K562 (cell line): ENCODE data around the gene DNER. TPM values are rescaled to one million over a fixed set of nuclear protein-coding genes. Genes with fewer than 3 reads are reported as not detected.

Source experiments
- ATAC-seq: fragments of 200-7000 bp; cut with Tn5 transposase; 3 replicates; pipeline ENCODE4 v1.9.1; 2020; ENCODE audit warnings: moderate library complexity
- BruUV-seq: library from RNA; stranded (reverse); fragments of 400-500 nt; replicated peaks from 2 replicates; lab custom pipeline; 2021; lab: Mats Ljungman, UMichigan
- CTCF ChIA-PET: fragments of 300-600 bp; formaldehyde crosslinking; extraction: SDS; loops from one replicate; lab custom pipeline; 2021; ENCODE audit warnings: low intra/inter-chr PET ratio; lab: Yijun Ruan, JAX
- POLR2A ChIA-PET: fragments of 300-600, 350-650 bp; sonication (Branson Sonifier 250); formaldehyde crosslinking; extraction: SDS; loops from one replicate; lab custom pipeline; 2021; ENCODE audit warnings: antibody characterized with exemption, inconsistent platforms; lab: Yijun Ruan, JAX
- DNase-seq, 4 experiments: peaks; one replicate each; pipeline versions ENCODE4 v3.0.0 to v3.0.0-alpha.2; 2011 to 2018; ENCODE audit warnings: low spot score in 3 of 4, mixed read lengths in 3 of 4; ENCODE audit errors: extremely low read depth in 1 of 4
- FAIRE-seq: peaks from 2 replicates; lab custom pipeline; 2011; peaks lifted over from hg19 to GRCh38; lab: Jason Lieb, UNC
- H2AFZ ChIP-seq: 2 replicates; pipeline ENCODE4 v1.6.0; 2011; ENCODE audit warnings: low read depth, low read length, control low read depth, inconsistent platforms
- H3K27ac ChIP-seq: fragments of 200-600 bp; 3 replicates; pipeline ENCODE4 v1.8.0; 2011; ENCODE audit warnings: low read depth, mild to moderate bottlenecking, control low read depth, inconsistent platforms, low read length, moderate library complexity, mixed read lengths; ENCODE audit errors: extremely low read depth
- H3K27me3 ChIP-seq, 2 experiments: fragments of 300-600 bp in 1 of 2; 2 replicates in 1 of 2; 3 replicates in 1 of 2; pipeline versions ENCODE4 v1.6.0 to v1.8.0; 2011; ENCODE audit warnings: inconsistent platforms in 2 of 2, low read length in 2 of 2, mild to moderate bottlenecking in 1 of 2, mixed read lengths in 1 of 2, moderate library complexity in 1 of 2; ENCODE audit not compliant: control insufficient read depth in 2 of 2, insufficient read depth in 2 of 2
- H3K36me3 ChIP-seq: fragments of 300-600 bp; 3 replicates; pipeline ENCODE4 v1.8.0; 2011; ENCODE audit warnings: mild to moderate bottlenecking, low read length, inconsistent platforms; ENCODE audit not compliant: control insufficient read depth, insufficient read depth
- H3K4me1 ChIP-seq, 2 experiments: fragments of 200-600 bp in 1 of 2; replicated peaks in 1 of 2; 2 replicates in 1 of 2; 3 replicates in 1 of 2; pipeline versions ENCODE4 v1.5.1 to v1.8.0; 2011; ENCODE audit warnings: inconsistent platforms in 2 of 2, low read length in 2 of 2, mild to moderate bottlenecking in 1 of 2, mixed read lengths in 1 of 2, moderate library complexity in 1 of 2; ENCODE audit not compliant: control insufficient read depth in 2 of 2, insufficient read depth in 2 of 2
- H3K4me2 ChIP-seq: 2 replicates; pipeline ENCODE4 v1.6.1; 2011; ENCODE audit warnings: low read length, control low read depth, inconsistent platforms, mixed read lengths; ENCODE audit not compliant: insufficient read depth
- H3K4me3 ChIP-seq: fragments of 200-600 bp; sonication (generic), shearing (Covaris generic); 2 replicates; pipeline ENCODE4 v1.5.1; 2016; ENCODE audit warnings: control low read depth, inconsistent platforms
- H3K79me2 ChIP-seq: fragments of 200-600 bp; 3 replicates; pipeline ENCODE4 v1.8.0; 2011; ENCODE audit warnings: low read length, inconsistent platforms; ENCODE audit not compliant: control insufficient read depth, insufficient read depth
- H3K9ac ChIP-seq, 2 experiments: 2 replicates each; pipeline versions ENCODE4 v1.6.0 to v1.6.1; 2011; ENCODE audit warnings: low read depth in 2 of 2, low read length in 2 of 2, control low read depth in 1 of 2, inconsistent platforms in 1 of 2, mild to moderate bottlenecking in 1 of 2, mixed read lengths in 1 of 2; ENCODE audit not compliant: insufficient read depth in 1 of 2
- H3K9me1 ChIP-seq: one replicate; pipeline ENCODE4 v1.6.0; 2011; ENCODE audit warnings: inconsistent platforms, mild to moderate bottlenecking, low read length, moderate library complexity; ENCODE audit not compliant: control insufficient read depth, insufficient read depth
- H3K9me3 ChIP-seq: replicated peaks from 2 replicates; pipeline ENCODE4 v1.5.1; 2011; ENCODE audit warnings: low read depth, low read length, inconsistent platforms; ENCODE audit not compliant: control insufficient read depth, insufficient read depth
- H4K20me1 ChIP-seq: replicated peaks from 2 replicates; pipeline ENCODE4 v1.6.1; 2011; ENCODE audit warnings: low read length, inconsistent platforms, mixed read lengths; ENCODE audit not compliant: control insufficient read depth, insufficient read depth
- FOXA1 ChIP-seq: fragments of 450-650 bp; IDR thresholded peaks from 2 replicates; pipeline ENCODE4 v1.6.1; 2016; ENCODE audit warnings: mild to moderate bottlenecking, borderline replicate concordance
- HLTF ChIP-seq: fragments of 450-650 bp; IDR thresholded peaks from 2 replicates; pipeline ENCODE4 v1.6.1; 2016
- KLF13 ChIP-seq: fragments of 450-650 bp; IDR thresholded peaks from 2 replicates; pipeline ENCODE4 v1.6.1; 2016; ENCODE audit warnings: missing genetic modification characterization, low read depth, mild to moderate bottlenecking, missing compliant biosample characterization, moderate library complexity, borderline replicate concordance
- NR4A1 ChIP-seq, 2 experiments: fragments of 250-450 bp in 1 of 2; fragments of 450-650 bp in 1 of 2; sonication (Bioruptor Pico) in 1 of 2; IDR thresholded peaks; 2 replicates each; pipeline versions ENCODE4 v1.4.0 to v1.6.1; 2016 to 2020; ENCODE audit warnings: mild to moderate bottlenecking in 2 of 2, missing compliant biosample characterization in 1 of 2, missing genetic modification characterization in 1 of 2, moderate library complexity in 1 of 2
- POLR2B ChIP-seq: fragments of 450-650 bp; IDR thresholded peaks from 2 replicates; pipeline ENCODE4 v1.6.1; 2018; ENCODE audit warnings: low read depth; ENCODE audit not compliant: partially characterized antibody
- RNF2 ChIP-seq: sonication (generic); IDR thresholded peaks from 2 replicates; pipeline ENCODE4 v1.6.1; 2016
- ZNF212 ChIP-seq: fragments of 450-650 bp; formaldehyde crosslinking; IDR thresholded peaks from 2 replicates; pipeline ENCODE4 v1.4.0; 2020; ENCODE audit warnings: mild to moderate bottlenecking
- WGBS: fragments of 100-300 bp; shearing (Covaris generic); methylation state at CpG from one replicate; pipeline ENCODE4 v1.1.6; 2016; ENCODE audit warnings: low coverage, mixed read lengths; ENCODE audit not compliant: insufficient coverage; ENCODE audit errors: missing lambda C conversion rate; 5-methylcytosine and 5-hydroxymethylcytosine counted together
- in situ Hi-C: fragments of 300-500 bp; cut with MboI; formaldehyde crosslinking; loops from 4 replicates; pipeline ENCODE4 v1.15.0; 2018; ENCODE audit warnings: inconsistent platforms, mixed read lengths
- intact Hi-C: fragments of 100-400 bp; cut with micrococcal nuclease; formaldehyde crosslinking; loops from 2 replicates; pipeline ENCODE4 v1.14.2; 2022
- polyA plus RNA-seq, 8 experiments: library from polyadenylated mRNA; depleted of rRNA in 4 of 8; stranded (reverse) in 5 of 8; unstranded in 3 of 8; fragments of >200 nt; fragmentation: Nextera tagmentation in 2 of 8; fragmentation: Illumina TruSeq in 1 of 8; extraction: Ambion mirVana in 2 of 8; extraction: Trizol in 1 of 8; gene quantifications; 2 replicates each; pipeline versions ENCODE4 v1.2.1 to v1.2.3, GENCODE V29; 2011 to 2014; ENCODE audit warnings: inconsistent platforms in 1 of 8, missing spikeins in 1 of 8
- total RNA-seq, 7 experiments: library from RNA; depleted of rRNA in 6 of 7; stranded (reverse); fragments of >200 nt in 6 of 7; fragmentation: Illumina TruSeq in 2 of 7; extraction: Trizol in 2 of 7; gene quantifications; 2 replicates each; pipeline versions ENCODE4 v1.2.1 to v1.2.3, GENCODE V29; 2011 to 2021; ENCODE audit warnings: low replicate concordance in 1 of 7
- TF ChIP-seq, protein P1 (sequence below), 2 experiments: fragments of 150-350 bp in 1 of 2; IDR thresholded peaks; 2 replicates each; pipeline ENCODE4 v1.6.1; 2012 to 2016; ENCODE audit warnings: low read depth in 2 of 2, low read length in 2 of 2, mild to moderate bottlenecking in 1 of 2, moderate library complexity in 1 of 2
- TF ChIP-seq, protein P2 (sequence below): sonication (generic); formaldehyde crosslinking; IDR thresholded peaks from 2 replicates; pipeline ENCODE4 v1.8.1; 2023; ENCODE audit warnings: mild to moderate bottlenecking, missing genetic modification reagents
- TF ChIP-seq, protein P3 (sequence below): IDR thresholded peaks from 3 replicates; pipeline ENCODE4 v1.6.1; 2011; ENCODE audit warnings: borderline replicate concordance, mild to moderate bottlenecking, moderate library complexity; ENCODE audit not compliant: insufficient read length; ENCODE audit errors: extremely low read depth
- TF ChIP-seq, protein P4 (sequence below), 3 experiments: IDR thresholded peaks in 2 of 3; conservative IDR thresholded peaks in 1 of 3; 2 replicates each; pipeline ENCODE4 v1.5.1; 2011 to 2012; ENCODE audit warnings: low read length in 3 of 3, mild to moderate bottlenecking in 3 of 3, control low read depth in 2 of 3, improper control_type of control experiment in 1 of 3, inconsistent platforms in 1 of 3, low read depth in 1 of 3, mixed read lengths in 1 of 3, moderate library complexity in 1 of 3; ENCODE audit not compliant: insufficient read depth in 2 of 3
- TF ChIP-seq, protein P5 (sequence below): sonication (generic); formaldehyde crosslinking; IDR thresholded peaks from 2 replicates; pipeline ENCODE4 v1.8.0; 2022; ENCODE audit warnings: mild to moderate bottlenecking, missing genetic modification reagents

Gene DNER
- total and polyA plus RNA-seq, 9 of the 15 experiments (the other 6 are each of a cell fraction or from before 2014, with no cell fraction given): not detected

DNA sequence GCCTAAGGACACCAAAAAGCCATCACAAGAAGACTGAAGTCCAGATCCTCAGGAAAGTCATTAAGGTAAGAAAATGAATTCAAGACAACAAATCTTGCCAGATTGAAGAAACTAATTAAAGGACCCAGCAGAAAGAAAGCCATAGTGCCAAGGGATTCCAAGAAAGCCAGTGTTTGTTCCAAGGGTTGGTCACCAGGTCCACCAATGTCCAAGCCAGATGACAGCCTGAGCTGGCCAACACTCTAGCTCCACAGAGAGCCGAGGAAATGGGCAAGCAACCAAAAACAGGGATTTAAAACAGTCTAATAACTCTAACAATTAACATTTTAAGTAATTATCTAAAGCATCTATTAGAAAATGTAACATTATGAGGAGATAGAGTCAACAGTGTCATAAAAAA, 49.2 kb downstream of the DNER start:
- Histone ChIP-seq H3K9ac (no peak overlapping the region), H3K9me3 (no peaks in the 10 kb centered on the region), H4K20me1 (no peaks in the 10 kb centered on the region), H3K4me1 (no peaks in the 10 kb centered on the region), H3K36me3 (no peaks in the 10 kb centered on the region), H3K27ac (no peak overlapping the region), H3K4me2 (no peak overlapping the region), H3K4me3 (no peak overlapping the region), H2AFZ (no peak overlapping the region), H3K9me1 (no peaks in the 10 kb centered on the region), H3K79me2 (no peaks in the 10 kb centered on the region), H3K27me3 (no peaks in the 10 kb centered on the region)
- POLR2A ChIA-PET: no interaction called here
- FAIRE-seq: no peak
- DNase-seq: no peak
- no TSS peak for BruUV-seq
- 0% methylated on average over 1 of the region's 1 CpG for WGBS
- intact Hi-C loops (no loop called here), in situ Hi-C loops (no loop called here)
- no peak for ATAC-seq
- CTCF ChIA-PET: no interaction called here
- no peak for TF ChIP-seq ZNF212 (CRISPR knock-in tag)
- TF ChIP-seq, protein P1, sequence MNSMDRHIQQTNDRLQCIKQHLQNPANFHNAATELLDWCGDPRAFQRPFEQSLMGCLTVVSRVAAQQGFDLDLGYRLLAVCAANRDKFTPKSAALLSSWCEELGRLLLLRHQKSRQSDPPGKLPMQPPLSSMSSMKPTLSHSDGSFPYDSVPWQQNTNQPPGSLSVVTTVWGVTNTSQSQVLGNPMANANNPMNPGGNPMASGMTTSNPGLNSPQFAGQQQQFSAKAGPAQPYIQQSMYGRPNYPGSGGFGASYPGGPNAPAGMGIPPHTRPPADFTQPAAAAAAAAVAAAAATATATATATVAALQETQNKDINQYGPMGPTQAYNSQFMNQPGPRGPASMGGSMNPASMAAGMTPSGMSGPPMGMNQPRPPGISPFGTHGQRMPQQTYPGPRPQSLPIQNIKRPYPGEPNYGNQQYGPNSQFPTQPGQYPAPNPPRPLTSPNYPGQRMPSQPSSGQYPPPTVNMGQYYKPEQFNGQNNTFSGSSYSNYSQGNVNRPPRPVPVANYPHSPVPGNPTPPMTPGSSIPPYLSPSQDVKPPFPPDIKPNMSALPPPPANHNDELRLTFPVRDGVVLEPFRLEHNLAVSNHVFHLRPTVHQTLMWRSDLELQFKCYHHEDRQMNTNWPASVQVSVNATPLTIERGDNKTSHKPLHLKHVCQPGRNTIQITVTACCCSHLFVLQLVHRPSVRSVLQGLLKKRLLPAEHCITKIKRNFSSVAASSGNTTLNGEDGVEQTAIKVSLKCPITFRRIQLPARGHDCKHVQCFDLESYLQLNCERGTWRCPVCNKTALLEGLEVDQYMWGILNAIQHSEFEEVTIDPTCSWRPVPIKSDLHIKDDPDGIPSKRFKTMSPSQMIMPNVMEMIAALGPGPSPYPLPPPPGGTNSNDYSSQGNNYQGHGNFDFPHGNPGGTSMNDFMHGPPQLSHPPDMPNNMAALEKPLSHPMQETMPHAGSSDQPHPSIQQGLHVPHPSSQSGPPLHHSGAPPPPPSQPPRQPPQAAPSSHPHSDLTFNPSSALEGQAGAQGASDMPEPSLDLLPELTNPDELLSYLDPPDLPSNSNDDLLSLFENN (IDR thresholded peaks at IDR 0.05; ENCODE audit: low read depth in 2 of 2, low read length in 2 of 2): no peak
- TF ChIP-seq POLR2B: no peak
- TF ChIP-seq RNF2: no peak
- TF ChIP-seq NR4A1 (CRISPR knock-in tag; IDR thresholded peaks at IDR 0.05): no peak
- TF ChIP-seq NR4A1 (tag; IDR thresholded peaks at IDR 0.05): no peak
- TF ChIP-seq, protein P2, sequence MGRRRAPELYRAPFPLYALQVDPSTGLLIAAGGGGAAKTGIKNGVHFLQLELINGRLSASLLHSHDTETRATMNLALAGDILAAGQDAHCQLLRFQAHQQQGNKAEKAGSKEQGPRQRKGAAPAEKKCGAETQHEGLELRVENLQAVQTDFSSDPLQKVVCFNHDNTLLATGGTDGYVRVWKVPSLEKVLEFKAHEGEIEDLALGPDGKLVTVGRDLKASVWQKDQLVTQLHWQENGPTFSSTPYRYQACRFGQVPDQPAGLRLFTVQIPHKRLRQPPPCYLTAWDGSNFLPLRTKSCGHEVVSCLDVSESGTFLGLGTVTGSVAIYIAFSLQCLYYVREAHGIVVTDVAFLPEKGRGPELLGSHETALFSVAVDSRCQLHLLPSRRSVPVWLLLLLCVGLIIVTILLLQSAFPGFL: no peak
- no peak for TF ChIP-seq KLF13 (tag)
- TF ChIP-seq, protein P3, sequence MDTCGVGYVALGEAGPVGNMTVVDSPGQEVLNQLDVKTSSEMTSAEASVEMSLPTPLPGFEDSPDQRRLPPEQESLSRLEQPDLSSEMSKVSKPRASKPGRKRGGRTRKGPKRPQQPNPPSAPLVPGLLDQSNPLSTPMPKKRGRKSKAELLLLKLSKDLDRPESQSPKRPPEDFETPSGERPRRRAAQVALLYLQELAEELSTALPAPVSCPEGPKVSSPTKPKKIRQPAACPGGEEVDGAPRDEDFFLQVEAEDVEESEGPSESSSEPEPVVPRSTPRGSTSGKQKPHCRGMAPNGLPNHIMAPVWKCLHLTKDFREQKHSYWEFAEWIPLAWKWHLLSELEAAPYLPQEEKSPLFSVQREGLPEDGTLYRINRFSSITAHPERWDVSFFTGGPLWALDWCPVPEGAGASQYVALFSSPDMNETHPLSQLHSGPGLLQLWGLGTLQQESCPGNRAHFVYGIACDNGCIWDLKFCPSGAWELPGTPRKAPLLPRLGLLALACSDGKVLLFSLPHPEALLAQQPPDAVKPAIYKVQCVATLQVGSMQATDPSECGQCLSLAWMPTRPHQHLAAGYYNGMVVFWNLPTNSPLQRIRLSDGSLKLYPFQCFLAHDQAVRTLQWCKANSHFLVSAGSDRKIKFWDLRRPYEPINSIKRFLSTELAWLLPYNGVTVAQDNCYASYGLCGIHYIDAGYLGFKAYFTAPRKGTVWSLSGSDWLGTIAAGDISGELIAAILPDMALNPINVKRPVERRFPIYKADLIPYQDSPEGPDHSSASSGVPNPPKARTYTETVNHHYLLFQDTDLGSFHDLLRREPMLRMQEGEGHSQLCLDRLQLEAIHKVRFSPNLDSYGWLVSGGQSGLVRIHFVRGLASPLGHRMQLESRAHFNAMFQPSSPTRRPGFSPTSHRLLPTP: no peak
- TF ChIP-seq, protein P4, sequence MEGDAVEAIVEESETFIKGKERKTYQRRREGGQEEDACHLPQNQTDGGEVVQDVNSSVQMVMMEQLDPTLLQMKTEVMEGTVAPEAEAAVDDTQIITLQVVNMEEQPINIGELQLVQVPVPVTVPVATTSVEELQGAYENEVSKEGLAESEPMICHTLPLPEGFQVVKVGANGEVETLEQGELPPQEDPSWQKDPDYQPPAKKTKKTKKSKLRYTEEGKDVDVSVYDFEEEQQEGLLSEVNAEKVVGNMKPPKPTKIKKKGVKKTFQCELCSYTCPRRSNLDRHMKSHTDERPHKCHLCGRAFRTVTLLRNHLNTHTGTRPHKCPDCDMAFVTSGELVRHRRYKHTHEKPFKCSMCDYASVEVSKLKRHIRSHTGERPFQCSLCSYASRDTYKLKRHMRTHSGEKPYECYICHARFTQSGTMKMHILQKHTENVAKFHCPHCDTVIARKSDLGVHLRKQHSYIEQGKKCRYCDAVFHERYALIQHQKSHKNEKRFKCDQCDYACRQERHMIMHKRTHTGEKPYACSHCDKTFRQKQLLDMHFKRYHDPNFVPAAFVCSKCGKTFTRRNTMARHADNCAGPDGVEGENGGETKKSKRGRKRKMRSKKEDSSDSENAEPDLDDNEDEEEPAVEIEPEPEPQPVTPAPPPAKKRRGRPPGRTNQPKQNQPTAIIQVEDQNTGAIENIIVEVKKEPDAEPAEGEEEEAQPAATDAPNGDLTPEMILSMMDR (IDR thresholded peaks at IDR 0.05 in 2 of 3, conservative IDR thresholded peaks at IDR 0.05 in 1 of 3; ENCODE audit: insufficient read depth in 2 of 3, low read depth in 1 of 3, low read length in 3 of 3): no peak
- TF ChIP-seq HLTF: no peak
- no peak for TF ChIP-seq FOXA1
- TF ChIP-seq, protein P5, sequence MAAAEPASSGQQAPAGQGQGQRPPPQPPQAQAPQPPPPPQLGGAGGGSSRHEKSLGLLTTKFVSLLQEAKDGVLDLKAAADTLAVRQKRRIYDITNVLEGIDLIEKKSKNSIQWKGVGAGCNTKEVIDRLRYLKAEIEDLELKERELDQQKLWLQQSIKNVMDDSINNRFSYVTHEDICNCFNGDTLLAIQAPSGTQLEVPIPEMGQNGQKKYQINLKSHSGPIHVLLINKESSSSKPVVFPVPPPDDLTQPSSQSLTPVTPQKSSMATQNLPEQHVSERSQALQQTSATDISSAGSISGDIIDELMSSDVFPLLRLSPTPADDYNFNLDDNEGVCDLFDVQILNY (CRISPR knock-in tag): no peak
